ENCODE data around the gene SENP3. TPM values are rescaled to one million over a fixed set of nuclear protein-coding genes. Genes with fewer than 3 reads are reported as not detected.

Gene SENP3
- total and polyA plus RNA-seq, 2 of the 4 experiments (the other 2 are of a cell fraction), result 82.4 to 120 TPM

- TF ChIP-seq MXI1 (IDR thresholded peaks at IDR 0.05; ENCODE audit: borderline replicate concordance, low read depth, low read length), result no peak
- no peak for TF ChIP-seq RFX5 (IDR thresholded peaks at IDR 0.05; ENCODE audit: low read depth, low read length)
These were observed 27.0 kb downstream of the SENP3 start (continued) for GRCh38 chr17:7588553-7589203.

DNA sequence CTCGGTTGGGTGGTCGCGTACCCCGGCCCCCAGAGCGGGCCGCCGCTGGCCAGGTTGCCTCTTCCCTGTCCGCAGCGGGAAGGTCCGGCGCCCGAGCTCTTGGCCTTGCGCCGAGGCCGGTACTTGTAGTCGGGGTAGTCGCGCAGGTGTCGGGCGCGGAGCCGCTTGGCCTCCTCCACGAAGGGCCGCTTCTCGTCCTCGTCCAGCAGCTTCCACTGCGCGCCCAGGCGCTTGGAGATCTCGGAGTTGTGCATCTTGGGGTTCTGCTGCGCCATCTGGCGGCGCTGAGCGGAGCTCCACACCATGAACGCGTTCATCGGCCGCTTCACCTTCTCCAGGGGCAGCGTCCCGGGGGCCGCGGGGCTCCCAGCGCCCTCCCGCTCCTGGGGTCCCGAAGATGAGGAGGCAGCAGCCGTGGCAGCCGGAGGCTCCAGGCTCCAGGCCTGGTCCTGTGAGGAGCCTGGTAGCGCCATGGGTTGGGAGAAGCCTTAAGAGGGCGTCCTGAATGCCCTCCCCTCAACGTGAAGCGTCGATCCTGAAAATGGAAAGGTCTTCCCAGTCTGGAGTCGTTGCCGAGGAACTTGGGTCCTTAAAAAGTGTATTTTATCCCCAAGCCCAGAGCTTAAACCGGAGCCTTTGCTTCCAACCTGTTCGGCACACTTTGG lies 27.6 kb downstream of the SENP3 start:
- no TSS peak for BruUV-seq (replicated peaks)
- Histone ChIP-seq H2BK20ac (ENCODE audit: low read depth, low read length) (no peak overlapping the region), H3K4ac (ENCODE audit: low read depth, low read length) (no peak overlapping the region), H3K4me3 (ENCODE audit: insufficient read depth, low read depth, low read length) (no peak overlapping the region), H4K8ac (ENCODE audit: low read depth in 2 of 2, low read length in 2 of 2) (peak overlapping the region in 1 of 2 experiments; percentile 39; a peak in 2 of 4 replicates), H2BK120ac (ENCODE audit: low read depth, low read length) (no peak overlapping the region), H3K27me3 (ENCODE audit: control insufficient read depth, insufficient read depth, low read length) (no peaks in the 10 kb centered on the region), H2BK15ac (ENCODE audit: low read depth, low read length) (no peak overlapping the region), H3K9ac (ENCODE audit: low read depth, low read length) (no peak overlapping the region), H3K79me1 (ENCODE audit: low read depth in 1 of 2, low read length in 2 of 2) (peaks cover 25 to 64% of the 10 kb centered on the region in 2 experiments), H2AK5ac (ENCODE audit: low read depth, low read length) (peak overlapping the region; percentile 49), H2AK9ac (replicated peaks; ENCODE audit: low read depth, low read length, poor library complexity) (peak overlapping the region; percentile 83), H3K36me3 (ENCODE audit: control insufficient read depth, insufficient read depth, low read length) (peaks cover 44% of the 10 kb centered on the region), H3K9me1 (ENCODE audit: insufficient read depth, low read length) (peaks cover 17% of the 10 kb centered on the region), H4K5ac (ENCODE audit: low read depth, low read length) (no peak overlapping the region), H2BK5ac (ENCODE audit: low read depth, low read length, poor library complexity, severe bottlenecking) (no peak overlapping the region), H3K4me1 (ENCODE audit: control insufficient read depth, insufficient read depth, low read length) (peaks cover 32% of the 10 kb centered on the region), H3K9me3 (ENCODE audit: control insufficient read depth, insufficient read depth, low read length) (no peaks in the 10 kb centered on the region), H3K27ac (ENCODE audit: insufficient read depth, low read length) (no peak overlapping the region; the same call in 1 of the 2 replicates), H3K18ac (ENCODE audit: low read depth, low read length) (no peak overlapping the region), H3K4me2 (ENCODE audit: low read depth, low read length) (no peak overlapping the region; the same call in 1 of the 2 replicates), H4K20me1 (ENCODE audit: insufficient read depth, low read length) (peaks cover 15% of the 10 kb centered on the region), H3K14ac (replicated peaks; ENCODE audit: low read depth, low read length) (no peak overlapping the region), H3K23ac (ENCODE audit: low read depth, low read length) (no peak overlapping the region), H4K91ac (ENCODE audit: insufficient read depth, low read depth, low read length) (no peak overlapping the region; the same call in 1 of the 2 replicates), H2AFZ (replicated peaks; ENCODE audit: low read length, poor library complexity) (peak overlapping the region; percentile 72), H3K56ac (ENCODE audit: extremely low read depth, insufficient read depth, low read length) (no peak overlapping the region)
- ChIA-PET POLR2A (ENCODE audit: unreplicated experiment) (interaction anchor here (0.5 to 1.1 kb wide), 4 partner anchors 9 to 97 kb away, joined by 3 to 6 read pairs (median 4); partner anchors contain the start of gene CD68), CTCF (interaction anchor here (0.6 to 1.5 kb wide), 7 partner anchors 9 to 631 kb away, joined by 3 to 9 read pairs (median 4); no protein-coding TSS in a partner anchor)
- WGBS, 2 experiments (ENCODE audit: extremely low coverage in 2 of 2, insufficient read length in 1 of 2), result 10% methylated on average over 35 of the region's 56 CpGs; no CpG with 5 or more reads in 1 of the 2 experiments
- dilution Hi-C loops (cut with HindIII; ENCODE audit: low sequenced_read_pairs, unreplicated experiment), result no loop called here
- intact Hi-C loops (cut with micrococcal nuclease), result loop anchor here (1.0 to 2.0 kb wide), 2 partner anchors 75 to 309 kb away; partner anchors contain the start of gene SLC2A4
- DNase-seq (peak; percentile 83), ATAC-seq (ENCODE audit: low read depth) (peak; percentile 64)
- in situ Hi-C loops (cut with MboI; ENCODE audit: low sequenced_read_pairs), result no loop called here
- TF ChIP-seq FOS (IDR thresholded peaks at IDR 0.05; ENCODE audit: low read depth, low read length) (no peak), BHLHE40 (IDR thresholded peaks at IDR 0.05; ENCODE audit: low read depth, low read length) (no peak), MAZ (IDR thresholded peaks at IDR 0.05; ENCODE audit: borderline replicate concordance, low read depth, low read length) (peak; percentile 35; the same call in 1 of the 2 replicates), RFX5 (IDR thresholded peaks at IDR 0.05; ENCODE audit: low read depth, low read length) (no peak), SMC3 (IDR thresholded peaks at IDR 0.05; ENCODE audit: low read depth, low read length) (peak; percentile 71), RAD21 (IDR thresholded peaks at IDR 0.05; ENCODE audit: low read length) (peak; percentile 78), MAFK (IDR thresholded peaks at IDR 0.05; ENCODE audit: low read depth, low read length) (no peak), CEBPB (IDR thresholded peaks at IDR 0.05; ENCODE audit: low read depth, low read length) (no peak), POLR2A (IDR thresholded peaks at IDR 0.05; ENCODE audit: low read depth, low read length) (peak; percentile 41; the same call in 1 of the 2 replicates), NFE2L2 (IDR thresholded peaks at IDR 0.05; ENCODE audit: low read depth, low read length) (no peak), RCOR1 (IDR thresholded peaks at IDR 0.05; ENCODE audit: insufficient replicate concordance, low read length) (no peak)
- TF ChIP-seq, protein P1, sequence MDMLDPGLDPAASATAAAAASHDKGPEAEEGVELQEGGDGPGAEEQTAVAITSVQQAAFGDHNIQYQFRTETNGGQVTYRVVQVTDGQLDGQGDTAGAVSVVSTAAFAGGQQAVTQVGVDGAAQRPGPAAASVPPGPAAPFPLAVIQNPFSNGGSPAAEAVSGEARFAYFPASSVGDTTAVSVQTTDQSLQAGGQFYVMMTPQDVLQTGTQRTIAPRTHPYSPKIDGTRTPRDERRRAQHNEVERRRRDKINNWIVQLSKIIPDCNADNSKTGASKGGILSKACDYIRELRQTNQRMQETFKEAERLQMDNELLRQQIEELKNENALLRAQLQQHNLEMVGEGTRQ (IDR thresholded peaks at IDR 0.05; ENCODE audit: low read depth, low read length), result no peak
- TF ChIP-seq, protein P2, sequence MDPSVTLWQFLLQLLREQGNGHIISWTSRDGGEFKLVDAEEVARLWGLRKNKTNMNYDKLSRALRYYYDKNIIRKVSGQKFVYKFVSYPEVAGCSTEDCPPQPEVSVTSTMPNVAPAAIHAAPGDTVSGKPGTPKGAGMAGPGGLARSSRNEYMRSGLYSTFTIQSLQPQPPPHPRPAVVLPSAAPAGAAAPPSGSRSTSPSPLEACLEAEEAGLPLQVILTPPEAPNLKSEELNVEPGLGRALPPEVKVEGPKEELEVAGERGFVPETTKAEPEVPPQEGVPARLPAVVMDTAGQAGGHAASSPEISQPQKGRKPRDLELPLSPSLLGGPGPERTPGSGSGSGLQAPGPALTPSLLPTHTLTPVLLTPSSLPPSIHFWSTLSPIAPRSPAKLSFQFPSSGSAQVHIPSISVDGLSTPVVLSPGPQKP (IDR thresholded peaks at IDR 0.05; ENCODE audit: borderline replicate concordance, low read depth, low read length), result no peak

Measured in IMR-90 (cell line).